Left ventricle myocardium inferior (tissue), 1 donor: ENCODE measurements around the gene NCK2. TPM values are rescaled to one million over a fixed set of nuclear protein-coding genes. Genes with fewer than 3 reads are reported as not detected.

Experiments used
- DNase-seq: peaks from one replicate; pipeline ENCODE4 v3.0.0-alpha.2; 2020
- H3K27ac ChIP-seq: fragments of 200-600 bp; replicated peaks from 2 replicates; pipeline ENCODE4 v1.8.0; 2021
- H3K27me3 ChIP-seq: fragments of 200-600 bp; 2 replicates; pipeline ENCODE4 v1.8.0; 2021; ENCODE audit warnings: low read depth
- H3K36me3 ChIP-seq: fragments of 200-600 bp; 2 replicates; pipeline ENCODE4 v1.8.0; 2021
- H3K4me1 ChIP-seq: fragments of 200-600 bp; 2 replicates; pipeline ENCODE4 v1.8.0; 2021
- H3K4me3 ChIP-seq: fragments of 200-600 bp; 2 replicates; pipeline ENCODE4 v1.8.0; 2021; ENCODE audit warnings: mild to moderate bottlenecking, moderate library complexity
- H3K9me3 ChIP-seq: fragments of 200-600 bp; replicated peaks from 2 replicates; pipeline ENCODE4 v1.8.0; 2021
- CTCF ChIP-seq: fragments of 200-600 bp; IDR thresholded peaks from 2 replicates; pipeline ENCODE4 v1.8.0; 2021; ENCODE audit warnings: antibody characterized with exemption, mild to moderate bottlenecking, borderline replicate concordance
- intact Hi-C: fragments of 100-400 bp; cut with micrococcal nuclease; formaldehyde crosslinking; loops from one replicate; pipeline ENCODE4 v1.11.0; 2022
- total RNA-seq: library from RNA; stranded (reverse); fragmentation: NEBNext Ultra II Directional; extraction: Animal tissue kit (Norgen Biotek cat#: 25700); gene quantifications from one replicate; pipeline ENCODE4 v1.2.1, GENCODE V29; 2021
- donor health status: DM: no; HTN: yes; CAD: no; lungs with severe emphysema.

NCK2 gene
- total RNA-seq, 1 donor from 2014 or later, result 24.7 TPM

DNA sequence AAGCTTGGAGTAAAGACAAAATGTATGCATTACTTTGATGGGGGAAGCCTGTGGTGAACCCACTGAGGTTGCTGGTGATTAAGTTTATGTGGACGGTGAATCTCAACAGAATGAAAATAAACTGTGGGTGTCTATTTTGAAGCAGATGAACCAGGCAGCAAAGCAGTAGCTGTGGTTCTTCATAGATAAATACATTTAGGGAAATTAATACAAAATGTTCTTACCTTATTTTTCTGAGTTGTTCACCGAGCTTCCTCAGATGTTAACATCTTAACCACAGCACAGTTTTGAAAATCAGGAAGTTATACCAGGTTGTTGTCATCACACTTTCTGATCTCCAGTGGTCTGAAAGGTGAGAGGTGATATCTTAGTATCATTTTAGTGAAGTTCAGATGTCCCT is 53.9 kb downstream of the NCK2 start:
- H3K27ac ChIP-seq, result peak overlapping the region; percentile 59
- no peak overlapping the region for H3K4me3 ChIP-seq
- H3K9me3 ChIP-seq, result no peaks in the 10 kb centered on the region
- intact Hi-C loops, result loop anchor here (10.0 kb wide), 1 partner anchor 86 kb away; no protein-coding TSS in a partner anchor
- peaks cover 94% of the 10 kb centered on the region for H3K4me1 ChIP-seq
- TF ChIP-seq CTCF, result no peak
- DNase-seq, result no peak
- H3K27me3 ChIP-seq, result no peaks in the 10 kb centered on the region
- H3K36me3 ChIP-seq, result no peaks in the 10 kb centered on the region

- no peaks in the 10 kb centered on the region for H3K36me3 ChIP-seq
- intact Hi-C loops, result no loop called here
- no peaks in the 10 kb centered on the region for H3K9me3 ChIP-seq
- H3K4me1 ChIP-seq, result peaks cover 98% of the 10 kb centered on the region
- H3K4me3 ChIP-seq, result no peak overlapping the region
- H3K27ac ChIP-seq, result peak overlapping the region; percentile 59
- DNase-seq, result no peak
- no peaks in the 10 kb centered on the region for H3K27me3 ChIP-seq
- TF ChIP-seq CTCF, result no peak
Measured at GRCh38 chr2:105800036-105800713, 55.5 kb downstream of the NCK2 start.

DNA sequence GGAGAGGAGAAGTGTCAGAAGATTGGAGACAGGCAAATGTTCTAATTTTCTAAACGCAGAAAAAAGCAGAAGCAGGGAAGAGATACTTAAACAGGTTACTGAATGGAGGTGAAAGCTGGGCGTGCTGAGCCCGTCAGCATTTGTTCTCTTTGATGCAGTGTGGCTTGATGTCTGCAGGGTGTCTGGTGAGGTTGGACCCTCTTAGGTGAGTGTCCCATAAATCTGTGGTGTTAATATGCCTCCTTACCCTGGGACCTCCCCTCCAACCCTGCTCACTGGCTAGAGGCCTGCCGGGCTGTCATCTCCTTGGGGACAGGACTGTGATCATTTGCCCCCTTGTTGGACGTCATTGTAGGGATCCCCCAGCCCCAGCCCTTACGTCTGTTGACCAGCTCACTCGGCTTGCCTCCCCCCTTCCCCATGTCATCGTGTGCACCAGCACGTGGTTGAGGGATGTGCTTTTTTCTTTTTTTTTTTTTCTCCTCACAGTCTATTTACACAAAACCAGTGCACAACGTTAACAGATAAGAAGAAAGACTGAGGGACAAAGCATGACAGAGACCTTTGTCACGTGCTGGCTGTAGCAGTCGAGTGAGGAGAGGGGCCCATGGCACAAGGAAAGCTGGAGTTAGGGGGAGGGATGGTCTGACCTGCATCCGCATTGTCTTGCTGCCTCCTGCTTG is 56.4 kb downstream of the NCK2 start:
- no peaks in the 10 kb centered on the region for H3K27me3 ChIP-seq
- TF ChIP-seq CTCF, result no peak
- no peaks in the 10 kb centered on the region for H3K36me3 ChIP-seq
- no peak for DNase-seq
- peak overlapping the region; percentile 45 for H3K27ac ChIP-seq
- no peaks in the 10 kb centered on the region for H3K9me3 ChIP-seq
- intact Hi-C loops, result no loop called here
- no peak overlapping the region for H3K4me3 ChIP-seq
- peaks cover 89% of the 10 kb centered on the region for H3K4me1 ChIP-seq

DNA sequence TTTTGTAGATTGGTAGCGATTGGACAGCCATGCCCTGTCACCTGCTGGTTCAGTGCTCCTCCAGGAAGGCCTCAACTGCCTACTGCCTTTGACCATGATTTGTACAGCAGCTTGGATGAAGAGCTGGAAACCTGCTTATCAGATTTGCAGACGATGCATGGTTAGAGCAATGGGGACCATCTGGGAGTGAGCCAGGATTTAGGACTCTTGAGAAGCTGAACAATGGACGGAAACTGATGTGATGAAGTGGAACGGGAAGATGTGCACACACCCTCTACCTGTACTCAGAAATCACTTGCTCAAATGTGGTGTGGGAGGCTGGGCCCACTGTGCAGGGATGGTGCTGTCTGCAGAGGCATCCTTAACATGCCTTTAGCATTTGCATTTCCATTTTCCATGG is 57.2 kb downstream of the NCK2 start:
- no peak for TF ChIP-seq CTCF
- intact Hi-C loops, result no loop called here
- DNase-seq, result no peak
- Histone ChIP-seq H3K9me3 (no peaks in the 10 kb centered on the region), H3K27me3 (no peaks in the 10 kb centered on the region), H3K4me1 (peaks cover 81% of the 10 kb centered on the region), H3K4me3 (no peak overlapping the region), H3K27ac (peak overlapping the region; percentile 45), H3K36me3 (no peaks in the 10 kb centered on the region)

GRCh38 chr2:105802587-105802986 is 57.9 kb downstream of the NCK2 start:
- Histone ChIP-seq H3K4me1 (peaks cover 74% of the 10 kb centered on the region), H3K36me3 (no peaks in the 10 kb centered on the region), H3K9me3 (no peaks in the 10 kb centered on the region), H3K4me3 (no peak overlapping the region), H3K27ac (no peak overlapping the region), H3K27me3 (no peaks in the 10 kb centered on the region)
- intact Hi-C loops, result no loop called here
- no peak for DNase-seq
- TF ChIP-seq CTCF, result no peak
